GM19463 (cell line): ENCODE measurements around the gene CYP46A1.

Source experiments
- ATAC-seq: cut with Tn5 transposase; IDR thresholded peaks from one replicate; pipeline ENCODE4 v1.9.1; 2021; ENCODE audit warnings: mild to moderate bottlenecking, moderate library complexity; ENCODE audit not compliant: unreplicated experiment

Gene CYP46A1

DNA sequence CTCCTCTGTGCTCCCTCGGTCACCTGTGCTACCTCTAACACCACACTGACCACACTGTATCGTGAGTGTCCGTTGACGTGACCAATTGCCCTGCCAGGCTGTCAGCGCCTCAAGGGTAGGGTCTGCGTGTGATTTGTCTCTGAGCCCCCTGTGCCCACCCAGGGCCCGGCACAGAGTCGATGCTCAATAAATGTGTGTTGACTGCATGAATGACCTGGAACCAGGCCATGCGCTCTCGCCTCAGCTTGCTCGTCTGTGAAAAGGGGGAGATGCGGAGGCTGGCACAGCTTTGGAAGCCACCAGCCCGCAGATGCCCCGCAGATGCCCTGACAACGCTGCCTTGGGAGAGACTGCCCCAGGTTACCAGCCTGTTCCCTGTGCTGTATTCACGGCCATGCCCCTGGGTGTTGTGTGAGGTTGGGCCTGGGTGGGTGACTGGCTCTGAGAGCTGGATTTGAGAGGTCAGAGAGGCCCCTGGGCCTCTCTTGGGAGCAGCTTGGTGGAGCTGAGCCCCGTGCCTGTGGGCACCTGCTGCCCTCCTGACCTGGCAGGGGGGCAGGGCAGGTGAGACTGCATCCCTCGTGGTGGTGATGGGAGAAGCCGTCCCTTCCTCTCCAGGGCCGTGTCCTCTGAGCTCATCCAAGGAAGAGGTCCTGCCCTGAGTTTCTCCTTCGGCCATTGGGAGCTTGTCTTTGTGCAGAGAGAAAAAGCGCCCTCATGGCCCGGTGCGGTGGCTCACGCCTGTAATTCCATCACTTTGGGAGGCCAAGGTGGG, 43.2 kb downstream of the CYP46A1 start:
- no peak for ATAC-seq

DNA sequence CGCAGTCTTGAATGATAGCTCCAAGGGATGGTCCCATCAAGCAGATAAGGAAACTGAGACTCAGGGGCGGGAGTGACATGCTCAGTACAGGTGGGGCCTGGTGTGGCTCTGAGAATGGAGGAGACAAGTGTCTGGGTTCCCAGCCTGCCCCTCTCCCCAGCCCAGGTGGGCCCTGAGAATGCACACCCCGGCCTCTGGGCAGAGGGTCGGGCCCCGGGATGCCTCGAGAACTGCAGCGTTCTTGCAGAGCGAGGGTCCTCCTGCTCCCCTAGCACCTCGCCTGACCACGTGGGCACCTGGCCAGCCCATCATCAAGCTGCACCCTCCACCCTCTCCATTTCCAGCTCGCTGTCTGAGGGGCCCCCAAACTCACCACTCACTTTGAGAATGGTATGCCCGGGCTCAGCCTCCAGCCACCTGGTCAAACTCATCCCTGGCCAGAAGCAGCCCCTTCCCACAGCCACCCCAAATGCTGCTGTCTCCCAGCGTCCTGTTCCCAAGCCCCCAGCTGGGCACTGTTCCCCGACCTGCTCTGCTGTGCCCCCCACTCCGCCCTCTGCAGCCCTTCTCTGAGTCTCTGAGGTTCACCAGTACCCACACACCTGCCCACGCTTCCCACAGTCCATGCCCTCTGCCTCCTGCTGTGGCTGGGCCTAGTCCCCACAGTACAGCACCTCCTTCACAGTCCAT, 44.3 kb downstream of the CYP46A1 start:
- ATAC-seq: no peak

DNA sequence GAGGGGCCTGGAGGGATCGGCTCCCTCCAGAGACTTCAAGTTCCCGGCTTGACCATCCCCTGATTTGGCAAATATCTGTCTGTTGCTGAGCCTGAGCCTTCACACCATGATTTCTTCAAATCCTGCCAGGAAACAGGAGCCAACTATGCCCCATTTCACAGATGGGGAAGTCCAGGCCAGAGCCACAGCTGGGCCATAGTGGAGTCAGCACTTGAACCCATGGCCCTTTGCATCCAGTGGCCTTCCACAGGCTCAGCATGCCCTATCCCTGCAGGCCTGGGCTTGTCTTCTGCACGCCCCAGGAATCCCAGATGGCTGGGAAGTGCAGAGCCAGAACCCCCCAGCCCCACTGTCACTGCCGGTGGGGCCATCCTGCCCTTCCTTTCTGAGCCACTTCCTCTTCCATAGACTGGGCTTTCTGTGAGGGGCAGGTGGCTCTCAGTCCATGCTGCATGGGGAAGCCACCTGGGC, 44.9 kb downstream of the CYP46A1 start:
- ATAC-seq: no peak

GRCh38 chr14:99729991-99730875, 46.1 kb downstream of the CYP46A1 start:
- peak; percentile 81 for ATAC-seq

GRCh38 chr14:99730876-99731546, 46.9 kb downstream of the CYP46A1 start:
- no peak for ATAC-seq

DNA sequence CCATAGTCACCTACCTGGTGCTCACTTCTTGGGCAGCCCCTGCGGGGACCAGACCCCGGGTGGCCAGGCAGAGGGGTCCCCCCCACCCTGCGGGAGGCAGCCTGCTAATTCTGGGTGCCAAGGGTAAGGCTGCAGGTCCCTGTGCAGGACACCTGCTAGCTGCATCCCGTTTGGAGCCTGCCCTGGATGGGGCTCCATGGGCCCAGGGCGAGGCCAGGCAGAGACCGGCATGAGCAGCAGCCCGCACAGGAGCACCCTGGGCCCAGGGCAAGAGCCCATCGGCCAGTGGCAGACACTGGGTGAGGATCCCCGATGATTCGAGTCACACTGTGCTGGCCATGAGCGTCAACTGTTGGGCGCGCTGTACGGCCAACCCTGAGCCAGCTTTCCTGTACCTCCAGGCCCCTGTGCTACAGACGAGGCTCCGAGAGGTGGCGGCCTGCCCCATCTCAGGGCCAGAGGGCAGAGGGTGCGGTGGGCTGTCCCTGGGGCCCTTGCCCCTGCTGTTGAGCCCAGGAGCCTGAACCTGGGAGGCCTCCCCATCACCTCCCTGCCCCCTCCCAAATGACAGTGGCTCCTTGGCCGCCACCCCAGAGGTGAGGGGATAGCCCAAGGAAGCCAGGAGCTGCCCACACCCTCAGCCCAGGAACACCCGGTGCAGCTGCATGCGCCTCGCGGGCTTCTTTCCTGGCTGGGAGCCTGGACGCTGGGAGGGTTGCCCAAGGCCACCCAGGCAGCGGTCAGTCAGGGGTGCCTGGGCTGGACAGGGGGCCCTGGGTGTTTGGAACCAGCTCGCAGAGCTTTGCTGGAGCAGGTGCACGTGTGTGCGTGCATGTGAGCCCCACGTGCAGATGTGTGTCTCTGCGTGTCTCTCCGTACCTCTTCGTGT, 47.7 kb downstream of the CYP46A1 start:
- no peak for ATAC-seq

DNA sequence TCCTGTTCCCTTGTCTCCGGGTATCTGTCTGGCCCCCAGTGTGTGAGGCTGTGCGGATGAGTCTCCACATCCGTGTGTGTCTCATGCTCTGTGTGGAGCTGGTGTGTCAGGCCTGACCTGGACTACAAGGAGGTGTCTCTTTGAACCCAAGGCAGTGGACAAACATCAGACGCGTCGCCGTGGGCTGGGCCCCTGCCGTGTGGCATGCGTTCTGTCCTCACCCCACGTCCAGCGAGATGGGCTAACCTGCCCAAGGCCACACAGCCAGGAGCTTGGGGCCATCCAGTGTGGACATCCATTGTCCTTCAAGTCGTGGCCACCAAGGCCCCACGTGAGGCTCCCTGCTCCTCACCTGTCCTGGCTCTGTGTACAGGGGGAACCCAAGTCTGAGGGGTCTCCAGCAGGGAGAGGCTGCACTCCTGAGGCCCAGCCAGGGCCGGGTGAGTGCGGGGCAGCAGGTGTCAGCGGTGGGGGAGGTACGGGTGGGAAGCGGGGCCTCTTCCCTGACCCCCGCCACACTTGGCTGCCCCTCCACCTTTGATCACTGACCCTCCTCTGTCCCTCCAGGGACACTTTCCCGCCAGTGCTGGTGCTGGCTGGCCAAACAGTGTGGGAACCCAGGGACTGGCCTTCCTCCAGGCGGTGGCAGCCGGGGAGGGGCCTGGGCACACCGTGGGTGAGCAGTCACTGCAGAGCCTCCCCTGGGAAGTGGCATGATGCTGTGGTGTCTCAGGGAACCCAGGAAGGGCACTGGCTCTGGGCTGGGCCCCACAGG, 48.5 kb downstream of the CYP46A1 start:
- ATAC-seq: no peak

- ATAC-seq: no peak
These were observed 49.1 kb downstream of the CYP46A1 start for GRCh38 chr14:99733211-99733539.

GRCh38 chr14:99733540-99734405, 49.7 kb downstream of the CYP46A1 start:
- no peak for ATAC-seq

DNA sequence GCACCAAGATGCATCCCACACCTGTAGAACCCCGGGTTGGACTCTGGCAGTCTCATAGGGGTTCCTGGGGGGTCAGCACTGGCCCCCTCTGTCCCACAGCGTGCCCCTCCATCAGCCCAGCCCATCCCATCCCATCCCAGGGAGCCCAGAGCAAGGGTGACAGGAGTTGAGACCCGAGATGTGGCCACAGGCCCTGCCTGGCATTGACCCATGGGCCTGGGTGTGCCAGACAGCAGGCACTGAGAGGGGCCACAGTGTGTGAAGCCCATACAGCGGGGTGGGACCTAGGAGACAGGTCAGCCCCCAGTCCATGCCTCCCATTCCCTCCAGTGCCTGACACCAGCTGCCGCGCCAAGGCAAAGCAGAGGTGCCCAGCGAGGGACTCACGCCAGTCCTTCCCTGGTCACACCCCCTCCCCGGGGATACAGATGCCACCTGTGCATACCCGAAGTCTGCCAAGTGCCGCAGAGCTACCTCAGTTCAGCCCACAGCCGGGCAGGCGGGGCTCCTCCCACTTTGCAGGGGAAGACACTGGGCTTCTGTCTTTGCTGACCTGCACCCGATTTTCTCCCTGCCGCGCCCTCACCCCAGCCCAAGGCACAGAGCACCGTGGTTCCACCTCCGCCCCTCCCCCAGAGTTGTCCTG, 50.4 kb downstream of the CYP46A1 start:
- ATAC-seq: no peak

DNA sequence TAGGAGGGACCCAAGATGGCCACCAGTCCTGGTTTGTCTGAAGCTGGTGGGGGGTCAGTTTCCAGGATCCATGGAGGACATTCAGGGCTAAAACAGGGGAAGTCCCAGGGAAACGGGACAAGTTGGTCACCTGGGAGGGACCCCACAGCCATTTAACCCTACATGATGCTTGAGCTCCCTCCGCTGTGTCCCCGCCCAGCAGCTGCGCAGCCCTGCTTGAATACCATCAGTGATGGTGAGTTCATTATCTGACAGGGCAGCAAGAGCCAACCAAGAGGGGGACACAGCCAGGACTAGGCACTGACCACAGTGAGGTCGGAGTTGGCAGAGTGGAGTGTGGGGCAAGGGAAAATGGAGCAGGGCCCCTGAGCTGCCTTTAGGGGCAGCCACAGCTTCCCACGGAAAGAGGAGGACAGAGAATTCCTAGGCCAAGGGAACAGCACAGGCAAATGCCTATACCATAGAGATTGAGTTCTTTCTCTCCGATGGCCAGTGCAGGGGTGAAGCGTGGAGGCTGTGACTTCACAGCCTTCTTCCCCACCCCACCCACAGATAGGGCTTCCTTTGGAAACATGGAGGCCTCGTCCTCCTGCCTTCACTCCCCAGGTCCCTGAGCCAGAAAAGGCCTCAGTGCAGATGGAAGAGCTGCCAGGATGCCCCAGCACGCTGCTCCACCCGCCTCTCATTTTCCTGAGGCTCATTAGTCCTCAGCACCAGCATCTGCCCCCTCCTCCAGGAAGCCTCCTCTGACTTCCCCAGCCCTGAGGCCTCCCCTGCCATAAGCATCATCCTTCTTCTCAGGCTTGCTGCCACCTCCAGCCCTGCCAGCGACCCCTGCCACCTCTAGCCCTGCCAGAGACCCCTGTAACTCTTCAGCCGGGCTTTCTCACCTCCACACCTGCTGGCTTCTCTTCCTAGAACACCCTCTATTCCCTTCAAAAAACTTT, 51.4 kb downstream of the CYP46A1 start:
- no peak for ATAC-seq

DNA sequence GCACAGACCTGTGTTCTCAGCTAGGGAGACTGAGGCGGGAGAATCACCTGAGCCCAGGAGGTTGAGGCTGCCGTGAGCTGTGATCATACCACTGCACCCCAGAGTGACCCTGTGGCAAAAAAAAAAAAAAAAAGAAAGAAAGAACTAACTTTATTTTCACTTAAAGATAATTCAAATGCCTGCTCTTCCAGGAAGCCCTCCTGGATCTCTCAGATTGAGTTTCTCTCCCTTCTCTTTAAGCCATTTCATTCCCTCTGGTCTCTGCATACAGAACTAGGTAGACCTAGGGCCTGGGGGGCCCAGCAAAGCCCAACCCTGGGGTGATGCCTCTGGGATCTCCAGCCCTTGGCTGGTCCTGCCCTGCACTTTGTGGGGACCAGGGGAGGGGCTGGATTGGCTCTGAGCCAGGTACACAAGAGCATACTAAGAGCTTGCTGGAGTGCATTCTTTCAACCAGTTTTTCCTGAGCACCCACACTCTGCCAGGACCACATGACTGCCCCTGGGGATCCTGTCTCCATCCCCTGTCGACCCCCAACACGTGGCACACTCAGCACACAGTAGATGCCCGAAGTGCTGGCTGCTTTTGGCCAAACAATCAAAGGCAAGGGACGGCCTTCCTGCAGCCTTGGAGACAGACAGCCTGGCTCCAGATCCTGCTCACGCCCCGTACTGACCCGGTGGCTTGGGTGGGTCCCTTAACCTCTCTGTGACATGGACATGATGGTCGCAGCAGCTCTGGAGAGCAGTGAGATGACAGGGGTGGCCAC, 52.7 kb downstream of the CYP46A1 start:
- ATAC-seq: no peak

GRCh38 chr14:99737451-99737951, 53.4 kb downstream of the CYP46A1 start:
- ATAC-seq: no peak

DNA sequence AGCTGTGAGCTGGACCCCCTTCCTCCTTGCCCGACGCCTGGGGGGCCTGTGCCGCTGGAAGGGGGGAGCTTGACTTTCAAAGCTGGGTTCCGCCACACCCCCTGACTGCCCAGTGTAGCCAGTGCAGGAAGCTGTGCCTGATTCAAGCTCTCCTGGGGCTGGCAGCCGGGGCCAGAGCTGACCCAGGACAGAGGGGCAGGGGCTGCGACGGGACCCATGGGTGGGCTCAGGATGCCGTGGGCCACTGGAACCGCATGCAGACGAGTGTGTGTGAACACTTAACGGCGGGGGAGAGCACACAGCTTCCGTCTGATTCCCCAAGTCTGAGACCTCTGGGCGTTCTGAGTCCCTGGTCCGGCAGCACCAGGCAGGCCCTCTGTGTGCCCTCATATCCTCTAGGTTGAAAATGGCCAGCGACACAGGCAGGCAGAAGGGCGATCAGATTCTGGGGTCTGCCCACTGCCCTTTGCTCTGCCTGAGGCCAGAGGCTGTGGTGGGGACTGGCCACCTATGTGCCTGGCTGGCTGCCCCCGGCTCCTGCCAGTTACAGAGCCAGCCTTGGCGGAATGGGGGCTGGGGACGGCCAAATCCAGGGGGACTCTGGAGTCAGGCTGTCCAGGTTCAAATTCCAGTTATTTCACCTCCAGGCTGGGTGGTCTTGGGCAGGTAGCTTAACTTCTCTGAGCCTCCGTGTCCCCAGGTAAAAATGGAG, 54.0 kb downstream of the CYP46A1 start:
- ATAC-seq: no peak

GRCh38 chr14:99740411-99740810, 56.3 kb downstream of the CYP46A1 start:
- no peak for ATAC-seq
